Activated CD4-positive, CD25-positive, alpha-beta regulatory T cell treated with anti-CD3 and anti-CD28 coated beads, Interleukin-2, amount 50 U/mL, for 24 hours (primary cell): ENCODE results near the gene EEF1AKMT4.
"Not testable (repeated sequence)": the region's sequence is repeated elsewhere in the genome, so short reads cannot be mapped to it uniquely, and the experiment has no call there.

ENCODE experiments used
- ATAC-seq, 2 donors: fragments of 150-1000 bp; cut with Tn5 transposase; one replicate each; pipeline ENCODE4 v1.10.0; 2021; ENCODE audit warnings: mild to moderate bottlenecking in 1 of 2, moderate library complexity in 1 of 2

Gene EEF1AKMT4

DNA sequence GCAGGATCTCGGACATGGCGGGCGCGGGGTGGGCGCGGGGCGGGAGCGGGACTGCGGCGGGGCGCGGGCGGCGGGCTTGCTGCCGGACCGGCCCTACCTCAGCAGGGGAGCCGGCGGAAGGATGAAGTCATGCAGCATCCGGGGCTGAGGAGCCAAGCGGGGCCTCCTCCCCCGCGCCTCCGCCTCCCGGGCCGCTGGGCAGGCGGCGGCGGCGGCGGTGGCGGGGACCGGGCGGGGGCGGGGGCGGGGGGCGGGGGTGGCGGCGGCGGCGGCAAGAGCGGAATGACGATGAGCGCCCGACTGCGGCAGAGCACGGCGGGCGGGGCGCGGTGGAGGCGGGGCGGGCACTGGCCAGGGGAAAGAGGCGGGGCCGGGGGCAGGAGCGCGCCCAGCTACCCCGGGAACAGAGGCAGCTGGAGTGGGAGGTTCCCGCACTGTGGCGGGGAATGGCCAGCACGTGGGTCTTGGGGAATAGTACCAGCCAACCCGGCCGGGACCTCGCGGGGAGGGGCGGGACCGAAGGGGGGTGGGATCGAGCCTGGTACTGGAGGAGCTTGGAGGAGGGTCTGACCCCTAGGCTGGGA is 11.9 kb downstream of the EEF1AKMT4 start, which contains the start of gene CAMK2N2:
Gene CAMK2N2 (minus strand): TSS at position 284 of the 584 bp plus-strand sequence. CDS start 268 bp downstream, at position 16.
- ATAC-seq, result peak; percentile 62 to 63

GRCh38 chr3:184261854-184262763 is 12.6 kb downstream of the EEF1AKMT4 start:
- peak; percentile 20 to 23 for ATAC-seq

GRCh38 chr3:184262764-184263179 is 13.3 kb downstream of the EEF1AKMT4 start:
- no peak for ATAC-seq

DNA sequence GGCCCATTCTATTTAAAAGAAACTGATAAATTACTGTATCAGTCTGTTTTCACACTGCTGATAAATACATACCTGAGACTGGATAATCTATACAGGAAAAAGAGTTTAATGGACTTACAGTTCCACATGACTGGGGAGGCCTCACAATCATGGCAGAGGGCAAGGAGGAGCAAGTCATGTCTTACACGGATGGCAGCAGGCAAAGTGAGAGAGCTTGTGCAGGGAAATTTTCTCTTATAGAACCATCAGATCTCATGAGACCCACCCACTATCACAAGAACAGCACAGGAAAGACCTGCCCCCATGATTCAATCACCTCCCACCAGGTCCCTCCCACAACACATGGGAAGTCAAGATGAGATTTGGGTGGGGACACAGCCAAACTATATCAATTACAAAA is 17.8 kb downstream of the EEF1AKMT4 start:
- ATAC-seq, result not testable (repeated sequence)

- no peak for ATAC-seq
Measured at GRCh38 chr3:184272269-184272668, 22.8 kb downstream of the EEF1AKMT4 start.

GRCh38 chr3:184275381-184275701 is 25.9 kb downstream of the EEF1AKMT4 start:
- ATAC-seq, result no peak

DNA sequence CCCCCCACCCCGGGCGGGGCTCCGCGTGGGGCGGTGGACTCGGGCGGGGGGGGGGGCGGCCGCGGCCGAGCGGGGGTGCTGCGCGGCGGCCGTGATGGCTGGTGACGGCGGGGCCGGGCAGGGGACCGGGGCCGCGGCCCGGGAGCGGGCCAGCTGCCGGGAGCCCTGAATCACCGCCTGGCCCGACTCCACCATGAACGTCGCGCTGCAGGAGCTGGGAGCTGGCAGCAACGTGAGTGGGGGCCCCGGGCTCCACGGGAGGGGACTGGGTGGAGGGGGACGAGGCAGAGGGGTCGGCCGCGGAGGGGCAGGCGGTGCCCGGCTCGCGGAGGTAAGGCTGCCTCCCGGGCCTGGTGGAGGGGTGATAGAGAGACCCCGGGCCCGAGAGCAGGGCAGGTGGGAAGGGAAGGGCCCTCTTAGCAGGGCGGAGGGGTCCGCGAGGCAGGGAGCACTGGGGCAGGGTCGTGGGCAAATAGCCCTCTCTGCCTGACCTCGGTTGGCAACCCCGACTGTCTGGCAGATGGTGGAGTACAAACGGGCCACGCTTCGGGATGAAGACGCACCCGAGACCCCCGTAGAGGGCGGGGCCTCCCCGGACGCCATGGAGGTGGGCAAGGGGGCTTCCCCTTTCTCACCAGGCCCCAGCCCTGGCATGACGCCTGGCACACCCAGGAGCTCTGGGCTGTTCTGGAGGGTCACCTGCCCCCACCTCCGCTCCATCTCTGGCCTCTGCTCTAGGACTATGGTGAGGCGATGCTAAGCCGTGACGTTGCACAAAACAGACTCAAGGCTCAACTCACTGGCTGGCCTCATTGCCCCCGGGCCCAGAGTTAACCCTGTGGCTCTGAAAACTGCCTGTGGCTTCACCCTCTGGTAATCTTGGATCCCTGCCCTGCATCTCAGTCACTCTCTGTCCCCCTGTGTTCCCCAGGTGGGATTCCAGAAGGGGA is 26.8 kb downstream of the EEF1AKMT4 start, which contains the start of gene ECE2:
Gene ECE2 (plus strand): TSS at position 62 of the 950 bp plus-strand sequence. CDS start 132 bp downstream, at position 194.
- ATAC-seq, result no peak

- no peak for ATAC-seq
Measured at GRCh38 chr3:184277366-184277765, 27.9 kb downstream of the EEF1AKMT4 start.

DNA sequence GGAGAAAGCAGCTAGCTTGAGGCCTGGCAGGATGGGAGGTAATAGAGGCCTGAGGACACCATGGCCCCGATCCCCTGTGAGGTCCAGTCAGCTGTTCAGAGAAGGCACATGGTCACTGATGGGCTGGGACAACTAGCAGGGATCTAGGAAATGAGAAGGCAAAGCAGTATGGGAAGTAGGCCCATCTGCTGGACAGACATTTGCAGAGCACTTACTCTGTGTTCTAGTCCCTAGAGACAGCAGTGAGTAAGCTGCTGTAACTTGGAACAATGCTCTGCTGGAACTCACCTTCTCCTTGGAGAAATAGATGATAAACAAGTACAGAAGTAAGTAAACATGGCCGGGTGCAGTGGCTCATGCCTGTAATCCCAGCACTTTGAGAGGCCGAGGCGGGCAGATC is 33.5 kb downstream of the EEF1AKMT4 start:
- no peak for ATAC-seq

DNA sequence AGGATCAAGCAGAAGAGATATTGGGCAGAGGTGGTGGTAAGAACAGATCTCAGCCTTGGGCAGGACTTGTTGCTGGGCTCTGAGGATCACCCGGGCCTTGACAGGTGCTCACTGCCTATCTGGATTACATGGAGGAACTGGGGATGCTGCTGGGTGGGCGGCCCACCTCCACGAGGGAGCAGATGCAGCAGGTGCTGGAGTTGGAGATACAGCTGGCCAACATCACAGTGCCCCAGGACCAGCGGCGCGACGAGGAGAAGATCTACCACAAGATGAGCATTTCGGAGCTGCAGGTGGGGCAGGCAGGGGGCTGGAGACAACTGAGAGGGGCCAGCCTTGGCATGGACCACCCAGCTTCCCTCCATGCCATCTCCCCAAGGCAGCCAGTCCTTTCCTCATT is 34.2 kb downstream of the EEF1AKMT4 start:
- ATAC-seq, result no peak

DNA sequence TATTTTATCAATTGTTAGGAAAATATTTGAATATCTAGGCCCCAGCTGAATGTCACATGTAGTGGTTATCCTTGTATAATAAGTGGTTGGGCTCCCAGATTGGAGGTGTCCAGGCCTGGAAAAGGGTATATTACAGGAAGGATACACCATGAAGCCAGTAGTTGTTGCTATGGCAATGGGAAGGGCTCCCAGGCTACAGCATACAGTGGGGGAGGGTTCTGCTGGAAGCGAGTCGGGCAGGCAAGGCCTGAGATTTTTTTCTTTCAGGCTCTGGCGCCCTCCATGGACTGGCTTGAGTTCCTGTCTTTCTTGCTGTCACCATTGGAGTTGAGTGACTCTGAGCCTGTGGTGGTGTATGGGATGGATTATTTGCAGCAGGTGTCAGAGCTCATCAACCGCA is 35.2 kb downstream of the EEF1AKMT4 start:
- ATAC-seq, result no peak

- ATAC-seq, result peak; percentile 50 to 74
Measured at GRCh38 chr3:184289426-184289938, 40.0 kb downstream of the EEF1AKMT4 start.

DNA sequence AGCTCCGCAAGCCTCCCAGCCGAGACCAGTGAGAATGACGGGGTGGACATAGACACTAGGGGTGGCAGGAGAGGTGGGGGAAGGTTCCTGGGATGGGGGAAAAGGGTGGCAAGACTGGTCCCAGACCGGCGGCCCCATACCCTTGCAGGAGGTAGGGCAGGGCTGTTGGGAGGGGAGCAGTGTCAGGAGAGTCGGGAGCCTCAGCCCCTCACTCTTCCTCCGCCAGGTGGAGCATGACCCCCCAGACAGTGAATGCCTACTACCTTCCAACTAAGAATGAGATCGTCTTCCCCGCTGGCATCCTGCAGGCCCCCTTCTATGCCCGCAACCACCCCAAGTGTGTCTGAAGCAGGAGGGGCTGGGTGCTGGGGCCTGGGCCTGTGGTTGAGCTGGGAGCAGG is 40.9 kb downstream of the EEF1AKMT4 start:
- no peak for ATAC-seq

DNA sequence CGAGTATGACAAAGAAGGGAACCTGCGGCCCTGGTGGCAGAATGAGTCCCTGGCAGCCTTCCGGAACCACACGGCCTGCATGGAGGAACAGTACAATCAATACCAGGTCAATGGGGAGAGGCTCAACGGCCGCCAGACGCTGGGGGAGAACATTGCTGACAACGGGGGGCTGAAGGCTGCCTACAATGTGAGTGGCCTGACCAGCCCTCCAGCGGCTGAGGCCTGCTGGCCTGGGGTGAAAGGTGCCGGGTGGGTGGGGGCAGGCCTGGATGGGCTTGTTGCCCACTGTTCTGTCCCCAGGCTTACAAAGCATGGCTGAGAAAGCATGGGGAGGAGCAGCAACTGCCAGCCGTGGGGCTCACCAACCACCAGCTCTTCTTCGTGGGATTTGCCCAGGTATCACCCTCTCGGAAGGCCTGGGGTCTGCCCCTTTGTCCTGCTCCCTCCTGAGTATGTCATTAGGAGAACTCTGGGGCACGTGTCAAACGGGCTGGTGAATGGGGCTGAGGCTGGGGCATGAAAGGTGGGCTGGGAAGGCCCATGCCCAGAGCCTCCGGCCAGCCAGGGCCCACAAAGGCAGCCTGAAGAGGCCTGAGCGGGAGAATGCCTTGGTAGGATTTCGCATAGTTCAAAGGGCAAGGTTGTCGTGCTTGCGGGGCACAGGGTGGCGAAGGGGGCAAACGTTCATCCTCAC is 41.7 kb downstream of the EEF1AKMT4 start:
- no peak for ATAC-seq

GRCh38 chr3:184291738-184292445 is 42.4 kb downstream of the EEF1AKMT4 start:
- ATAC-seq, result no peak

DNA sequence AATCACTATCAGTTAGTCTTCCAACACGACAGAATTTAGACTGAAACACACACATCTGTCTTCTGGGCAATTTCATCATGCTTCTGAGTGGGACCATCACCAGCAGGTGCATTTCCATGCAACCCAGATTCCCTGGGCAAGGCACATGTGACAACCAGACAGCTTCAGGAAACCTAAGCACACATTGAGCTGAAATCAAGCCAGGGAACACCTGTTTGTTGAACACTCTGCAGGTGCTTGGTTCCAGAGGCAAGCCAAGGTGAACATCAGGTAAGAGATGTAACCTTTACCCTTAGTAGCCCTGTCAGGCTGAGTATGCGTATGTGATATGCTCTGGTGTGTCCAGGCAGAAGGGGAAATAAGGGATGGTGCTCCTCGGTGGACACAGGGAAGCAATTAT is 46.3 kb downstream of the EEF1AKMT4 start:
- ATAC-seq, result no peak

- ATAC-seq, result no peak
Measured at GRCh38 chr3:184296616-184297015, 47.1 kb downstream of the EEF1AKMT4 start.

GRCh38 chr3:184298759-184299487 is 49.5 kb downstream of the EEF1AKMT4 start, which contains the start of gene PSMD2:
Gene PSMD2 (plus strand): TSS chr3:184299241. CDS start chr3:184299267, 26 bp downstream.
- peak; percentile 92 to 98 for ATAC-seq

DNA sequence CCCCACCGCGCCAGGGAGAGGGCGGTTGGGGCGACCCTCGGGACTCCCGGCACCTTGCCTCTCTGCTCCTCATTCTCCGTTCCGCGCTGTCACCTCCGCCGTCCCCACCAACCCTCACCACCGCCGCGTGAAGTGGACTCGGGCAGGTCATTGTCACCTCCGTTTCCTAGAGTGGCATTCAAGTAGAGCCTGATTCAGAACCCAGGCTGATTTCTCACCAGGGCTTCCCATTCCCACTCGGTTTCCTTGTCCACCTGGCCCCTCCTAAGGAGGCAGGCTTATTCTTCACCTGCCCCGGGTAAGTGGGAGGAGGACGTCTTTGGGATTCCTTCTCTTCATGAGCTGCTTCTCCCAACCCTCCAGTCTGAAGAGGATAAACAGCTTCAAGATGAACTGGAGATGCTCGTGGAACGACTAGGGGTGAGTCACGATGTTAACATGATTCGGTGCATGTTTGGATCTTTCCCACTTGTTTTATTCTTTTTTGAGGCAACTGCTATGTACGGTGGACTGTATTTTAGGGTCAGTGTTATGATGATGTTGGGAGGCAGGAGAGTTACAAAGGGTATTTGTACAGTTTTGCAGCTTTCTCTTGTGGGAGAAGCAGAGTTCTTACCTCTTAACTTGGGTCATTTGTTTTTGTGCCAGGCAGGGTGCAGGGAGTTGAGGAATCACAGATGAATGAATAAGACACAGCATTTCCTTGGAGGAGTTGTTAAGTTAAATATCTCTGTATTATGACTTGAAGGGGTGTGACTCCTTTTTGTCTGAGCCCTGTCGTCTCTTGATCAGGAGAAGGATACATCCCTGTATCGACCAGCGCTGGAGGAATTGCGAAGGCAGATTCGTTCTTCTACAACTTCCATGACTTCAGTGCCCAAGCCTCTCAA is 50.3 kb downstream of the EEF1AKMT4 start:
- no peak for ATAC-seq
